HG03108 (cell line): ENCODE measurements around the gene ELOVL6.
"Not testable (repeated sequence)": the region's sequence is repeated elsewhere in the genome, so short reads cannot be mapped to it uniquely, and the experiment has no call there.

Experiments
- ATAC-seq: cut with Tn5 transposase; IDR thresholded peaks from one replicate; pipeline ENCODE4 v1.9.1; 2021; ENCODE audit warnings: moderate library complexity; ENCODE audit not compliant: unreplicated experiment

ELOVL6 gene

DNA sequence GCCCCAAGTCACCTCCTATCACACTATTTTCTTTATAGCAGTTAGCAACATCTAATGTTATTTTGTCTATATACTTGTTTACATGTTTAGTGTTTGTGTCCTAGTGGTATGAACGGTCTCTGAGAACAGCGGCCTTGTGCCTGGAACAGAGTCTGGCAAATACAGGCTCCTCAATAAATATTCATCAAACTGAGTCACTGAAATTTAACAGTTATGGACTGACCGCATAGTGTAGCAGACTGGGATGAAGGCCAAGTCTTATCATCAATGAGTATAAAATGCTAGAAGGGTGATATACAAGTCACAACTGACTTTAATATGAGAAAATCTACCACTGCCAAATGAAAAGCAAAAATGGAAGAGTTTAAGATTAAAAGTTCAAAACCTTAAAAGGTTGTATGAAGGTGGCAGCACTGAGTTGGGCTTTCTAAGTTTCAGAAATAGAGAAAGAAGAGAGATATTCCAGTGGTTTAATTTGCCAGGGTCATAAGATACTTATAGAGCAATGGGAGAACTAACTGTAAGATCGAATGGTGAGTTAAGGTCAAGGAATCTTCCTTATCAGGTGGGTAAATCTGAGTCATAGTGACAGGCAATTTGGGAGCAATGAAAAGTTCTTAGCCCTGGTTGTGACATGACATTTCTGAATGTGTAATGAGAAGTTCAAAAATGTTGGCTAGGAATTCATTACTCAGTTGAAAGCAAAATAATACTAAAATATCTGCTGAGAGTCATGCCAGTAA lies 34.9 kb downstream of the ELOVL6 start:
- ATAC-seq, result no peak

DNA sequence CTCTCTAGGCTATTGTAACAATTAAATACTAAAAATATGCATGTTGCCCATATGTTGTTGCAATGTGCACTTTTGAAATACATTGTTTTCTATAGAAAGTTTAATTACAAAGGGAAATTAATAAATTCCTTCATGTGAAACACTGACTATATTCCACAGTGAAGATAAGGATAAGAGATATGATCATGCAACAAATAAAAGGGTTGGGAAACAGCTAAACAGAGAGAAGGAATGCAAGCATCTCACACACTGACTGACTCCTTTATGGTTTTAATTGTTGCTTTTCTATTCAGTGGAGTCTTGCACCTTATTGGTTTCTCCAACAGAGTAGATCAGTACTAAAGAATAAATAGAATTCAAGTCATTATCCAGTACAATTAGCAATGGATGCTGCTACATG lies 37.8 kb downstream of the ELOVL6 start:
- no peak for ATAC-seq

- ATAC-seq, result no peak
Measured at GRCh38 chr4:110159541-110159940, 38.9 kb downstream of the ELOVL6 start.

- ATAC-seq, result no peak
Measured at GRCh38 chr4:110157580-110157979, 40.8 kb downstream of the ELOVL6 start.

- ATAC-seq, result not testable (repeated sequence)
Measured at GRCh38 chr4:110157166-110157565, 41.2 kb downstream of the ELOVL6 start.

- no peak for ATAC-seq
Measured at GRCh38 chr4:110156442-110156841, 42.0 kb downstream of the ELOVL6 start.

GRCh38 chr4:110155654-110156053 lies 42.8 kb downstream of the ELOVL6 start:
- ATAC-seq, result no peak

DNA sequence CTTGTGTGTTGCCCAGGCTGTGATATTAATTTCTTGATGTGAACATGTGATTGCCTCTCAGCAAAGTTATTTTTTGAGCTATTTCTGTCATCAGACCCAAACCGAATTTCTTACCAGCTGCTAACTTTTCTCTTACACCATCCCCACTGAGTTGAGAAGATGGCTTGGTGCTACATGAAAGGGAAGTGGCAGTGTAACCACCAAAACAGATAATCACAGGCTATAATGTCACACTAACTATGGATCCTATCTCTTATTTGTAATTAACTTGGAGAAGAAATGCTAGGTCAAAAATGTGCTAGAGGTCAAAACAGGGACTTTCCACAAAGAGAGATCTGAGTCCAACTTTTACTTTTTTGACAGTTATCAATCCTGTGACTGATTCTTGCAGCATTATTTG lies 43.8 kb downstream of the ELOVL6 start:
- no peak for ATAC-seq

DNA sequence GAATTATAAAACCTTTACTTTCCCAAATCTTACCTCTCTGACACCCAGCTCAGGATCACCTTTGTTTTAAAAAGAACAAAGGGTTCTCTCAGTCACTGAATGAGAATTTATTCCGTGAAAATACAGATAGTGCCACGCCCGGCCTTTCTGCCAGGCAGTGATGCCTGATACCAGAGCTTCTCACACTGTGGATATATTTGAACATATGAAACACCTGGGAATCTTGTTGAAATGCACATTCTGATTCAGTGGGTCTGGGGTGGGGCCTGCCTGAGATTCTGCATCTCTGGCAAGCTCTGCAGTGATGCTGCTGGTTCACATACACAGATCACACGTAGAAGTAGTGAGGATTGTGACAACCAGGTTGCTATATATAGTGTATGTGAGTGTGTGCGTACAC lies 46.0 kb downstream of the ELOVL6 start:
- ATAC-seq, result no peak

DNA sequence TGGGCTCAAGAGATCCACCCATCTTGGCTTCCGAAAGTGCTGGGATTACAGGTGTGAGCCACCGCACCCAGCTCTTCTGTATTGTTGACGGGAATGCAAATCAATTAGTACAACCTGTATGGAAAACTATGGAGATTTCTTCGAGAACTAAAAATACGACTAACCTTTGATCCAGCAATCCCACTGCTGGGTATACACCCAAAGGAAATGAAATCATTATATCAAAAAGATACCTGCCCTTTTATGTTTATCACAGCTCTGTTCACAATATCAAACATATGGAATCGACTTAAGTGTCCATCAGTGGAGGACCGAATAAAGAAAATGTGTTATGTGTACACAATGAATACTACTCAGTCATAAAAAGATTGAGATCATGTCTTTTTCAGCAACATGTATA lies 49.3 kb downstream of the ELOVL6 start:
- ATAC-seq, result no peak

DNA sequence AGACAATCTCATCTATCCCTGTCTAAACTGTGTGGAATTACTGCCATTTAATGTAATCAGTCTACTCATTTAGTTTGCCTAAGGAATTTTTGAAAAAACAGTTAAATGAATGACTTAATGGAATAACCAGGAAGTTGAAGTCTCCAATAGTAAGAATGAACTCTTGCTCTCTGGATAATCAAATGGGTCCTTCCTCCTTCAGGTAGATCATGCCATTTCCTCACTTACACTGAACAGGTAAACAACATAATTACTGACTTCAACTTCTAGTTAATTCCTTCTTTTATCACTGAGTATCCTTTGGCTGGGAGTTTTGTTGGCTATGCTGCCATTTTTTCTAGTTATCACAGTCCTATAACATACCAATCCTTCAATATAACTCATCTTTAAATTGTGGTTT lies 56.0 kb downstream of the ELOVL6 start:
- no peak for ATAC-seq

- ATAC-seq, result no peak
Measured at GRCh38 chr4:110139815-110140214, 58.6 kb downstream of the ELOVL6 start.

- no peak for ATAC-seq
Measured at GRCh38 chr4:110139111-110139510, 59.3 kb downstream of the ELOVL6 start.

DNA sequence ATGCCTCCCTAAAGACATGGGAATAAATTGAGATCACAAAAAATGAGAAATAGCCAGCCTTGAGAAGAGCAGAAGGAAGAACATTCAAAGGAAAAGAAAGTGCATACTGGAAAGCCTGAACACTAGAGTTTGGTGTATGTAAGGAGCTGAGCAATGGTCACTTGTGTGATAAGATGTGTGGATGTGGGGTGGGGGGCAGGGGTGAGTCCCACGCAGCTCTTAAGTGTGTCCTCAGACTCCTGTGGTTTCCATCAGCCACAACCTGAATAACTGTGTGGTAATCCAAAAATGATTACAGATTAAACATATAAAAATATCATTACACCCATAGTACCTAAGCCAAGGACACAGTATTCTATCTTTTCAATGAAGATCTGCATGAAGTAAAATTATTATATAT lies 59.9 kb downstream of the ELOVL6 start:
- ATAC-seq, result no peak

DNA sequence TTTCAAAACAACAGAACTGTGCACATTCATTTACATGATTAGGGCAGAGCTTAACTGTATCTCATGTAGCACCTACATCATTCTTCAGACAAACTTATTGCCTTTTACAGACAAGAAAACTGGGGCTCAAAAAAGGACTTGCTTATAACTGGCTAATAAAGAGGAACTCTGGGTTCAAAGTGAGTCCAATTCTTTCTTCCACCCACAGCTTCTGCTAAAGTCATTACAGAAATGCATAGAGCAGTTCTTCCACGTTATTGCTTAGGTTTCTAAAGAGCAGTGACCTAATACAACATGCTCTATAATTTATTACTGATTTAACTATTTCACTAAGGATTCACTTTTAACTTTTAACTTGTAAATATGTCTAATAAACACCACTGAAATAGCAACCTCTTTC lies 60.6 kb downstream of the ELOVL6 start:
- ATAC-seq, result no peak

GRCh38 chr4:110135523-110135922 lies 62.9 kb downstream of the ELOVL6 start:
- no peak for ATAC-seq

GRCh38 chr4:110135076-110135475 lies 63.3 kb downstream of the ELOVL6 start:
- no peak for ATAC-seq

DNA sequence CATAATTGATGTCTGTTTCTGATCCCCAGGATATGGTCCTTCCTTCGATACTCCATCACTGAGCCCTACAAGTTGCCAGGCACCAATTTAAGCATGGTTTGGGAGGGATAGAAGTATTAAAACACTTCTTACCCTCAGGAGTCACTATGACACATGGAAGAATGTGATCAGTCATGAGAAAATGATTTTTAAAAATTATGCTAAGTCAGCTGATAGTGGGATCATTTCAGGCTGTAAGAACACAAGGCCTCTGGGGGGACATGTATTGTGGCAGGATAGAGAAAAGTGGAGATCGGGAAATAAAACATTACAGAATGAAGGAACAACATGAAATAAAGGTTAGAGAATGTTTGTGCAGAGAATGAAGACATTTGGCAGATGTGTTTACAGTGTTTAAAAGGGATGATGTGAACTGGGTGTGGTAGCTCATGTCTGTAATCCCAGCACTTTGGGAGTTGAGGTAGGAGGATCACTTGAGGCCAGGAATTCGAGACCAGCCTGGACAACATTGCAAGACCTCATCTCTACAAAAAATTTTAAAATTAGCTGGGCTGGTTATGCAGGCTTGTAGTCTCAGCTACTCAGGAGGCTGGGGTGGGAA lies 64.0 kb downstream of the ELOVL6 start:
- no peak for ATAC-seq

DNA sequence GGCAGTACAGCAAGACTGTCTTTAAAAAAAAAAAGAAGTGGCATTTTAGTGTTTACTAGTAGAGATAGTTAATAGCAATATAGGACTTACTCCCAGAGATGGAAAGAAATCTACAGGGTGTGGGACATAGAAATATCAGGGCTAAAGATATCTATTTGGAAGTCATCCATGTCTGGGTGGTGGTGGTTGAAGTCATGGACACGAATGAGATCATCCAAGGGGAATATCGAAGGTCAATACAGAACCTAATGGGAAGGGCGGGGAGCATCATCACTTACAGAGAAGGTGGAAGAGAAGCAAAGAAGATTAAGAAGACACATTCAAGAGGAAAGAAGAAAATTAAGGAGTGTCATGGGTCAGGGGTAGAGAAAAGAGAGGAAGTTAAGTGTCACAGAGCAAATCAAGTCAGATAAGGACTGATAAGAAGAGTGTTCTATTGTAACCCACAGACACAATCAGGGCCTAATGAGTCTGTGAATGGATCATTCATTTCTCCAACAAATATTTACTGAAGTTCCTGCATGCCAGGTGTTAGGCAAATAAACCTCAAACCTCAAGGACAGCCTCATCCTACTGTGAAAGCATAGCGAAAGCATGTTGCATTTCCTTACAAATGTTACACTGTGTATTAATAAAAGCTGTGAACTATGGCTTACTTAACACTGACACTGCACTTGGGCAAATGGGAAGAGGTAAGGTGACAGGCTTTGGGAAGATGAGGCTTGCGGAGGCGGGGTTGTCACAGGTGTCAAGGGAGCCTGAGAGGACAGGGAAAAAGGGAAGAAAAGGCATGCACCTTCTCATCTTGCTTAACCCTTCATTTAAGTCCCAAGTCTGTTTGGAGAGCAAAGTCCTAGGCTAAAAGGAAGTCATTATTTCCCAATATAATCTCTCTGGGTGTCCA lies 65.3 kb downstream of the ELOVL6 start:
- no peak for ATAC-seq

GRCh38 chr4:110131916-110132315 lies 66.5 kb downstream of the ELOVL6 start:
- ATAC-seq, result no peak

GRCh38 chr4:110130576-110131358 lies 67.6 kb downstream of the ELOVL6 start:
- no peak for ATAC-seq
